ENCODE measurements around the gene SINHCAF.

DNA sequence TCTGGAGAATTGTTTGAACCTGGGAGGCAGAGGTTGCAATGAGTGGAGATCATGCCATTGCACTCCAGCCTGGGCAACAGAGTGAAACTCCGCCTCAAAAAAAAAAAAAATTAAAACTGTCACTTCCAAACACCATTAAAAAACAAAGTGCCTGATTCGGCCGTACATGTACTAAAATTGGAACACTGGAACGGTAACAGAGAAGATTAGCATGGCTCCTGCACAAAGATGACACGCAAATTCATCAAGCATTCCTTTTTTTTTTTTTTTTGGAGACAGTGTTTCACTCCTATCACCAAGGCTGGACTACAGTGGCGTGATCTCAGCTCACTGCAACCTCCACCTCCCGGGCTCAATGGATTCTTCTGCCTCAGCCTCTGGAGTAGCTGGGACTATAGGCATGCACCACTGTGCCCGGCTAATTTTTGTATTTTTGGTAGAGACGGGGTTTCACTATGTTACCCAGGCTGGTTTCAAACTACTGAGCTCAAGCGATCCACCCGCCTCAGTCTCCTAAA is 40.2 kb upstream of the SINHCAF start:
- TF ChIP-seq, protein P1, sequence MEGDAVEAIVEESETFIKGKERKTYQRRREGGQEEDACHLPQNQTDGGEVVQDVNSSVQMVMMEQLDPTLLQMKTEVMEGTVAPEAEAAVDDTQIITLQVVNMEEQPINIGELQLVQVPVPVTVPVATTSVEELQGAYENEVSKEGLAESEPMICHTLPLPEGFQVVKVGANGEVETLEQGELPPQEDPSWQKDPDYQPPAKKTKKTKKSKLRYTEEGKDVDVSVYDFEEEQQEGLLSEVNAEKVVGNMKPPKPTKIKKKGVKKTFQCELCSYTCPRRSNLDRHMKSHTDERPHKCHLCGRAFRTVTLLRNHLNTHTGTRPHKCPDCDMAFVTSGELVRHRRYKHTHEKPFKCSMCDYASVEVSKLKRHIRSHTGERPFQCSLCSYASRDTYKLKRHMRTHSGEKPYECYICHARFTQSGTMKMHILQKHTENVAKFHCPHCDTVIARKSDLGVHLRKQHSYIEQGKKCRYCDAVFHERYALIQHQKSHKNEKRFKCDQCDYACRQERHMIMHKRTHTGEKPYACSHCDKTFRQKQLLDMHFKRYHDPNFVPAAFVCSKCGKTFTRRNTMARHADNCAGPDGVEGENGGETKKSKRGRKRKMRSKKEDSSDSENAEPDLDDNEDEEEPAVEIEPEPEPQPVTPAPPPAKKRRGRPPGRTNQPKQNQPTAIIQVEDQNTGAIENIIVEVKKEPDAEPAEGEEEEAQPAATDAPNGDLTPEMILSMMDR (IDR thresholded peaks at IDR 0.05) = no peak
- TF ChIP-seq POLR2A (IDR thresholded peaks at IDR 0.05) = no peak
